Neural progenitor cell (in vitro differentiated cells): Measurements from ENCODE around the gene MSH3. TPM values are rescaled to one million over a fixed set of nuclear protein-coding genes. Genes with fewer than 3 reads are reported as not detected.
A peak's percentile ranks its signal among the peaks of the same experiment; 100 is the strongest.

Experiments used
- DNase-seq: peaks from one replicate; pipeline ENCODE4 v3.0.0-alpha.2; 2016; ENCODE audit warnings: low spot score
- H2AFZ ChIP-seq: fragments of 200-600 bp; sonication (generic); replicated peaks from 2 replicates; pipeline ENCODE4 v1.6.1; 2016; ENCODE audit warnings: antibody characterized with exemption
- H3F3A ChIP-seq: fragments of 200-600 bp; sonication (generic); 2 replicates; pipeline ENCODE4 v1.6.1; 2016; ENCODE audit warnings: antibody characterized with exemption, low read depth
- H3K27ac ChIP-seq: fragments of 200-600 bp; sonication (generic); 2 replicates; pipeline ENCODE4 v1.5.1; 2016; ENCODE audit warnings: mild to moderate bottlenecking
- H3K27me3 ChIP-seq: fragments of 200-600 bp; sonication (generic); 2 replicates; pipeline ENCODE4 v1.6.1; 2016; ENCODE audit warnings: mild to moderate bottlenecking, moderate library complexity
- H3K36me3 ChIP-seq: fragments of 200-600 bp; sonication (generic); 2 replicates; pipeline ENCODE4 v1.5.1; 2016
- H3K4me1 ChIP-seq: fragments of 200-600 bp; sonication (generic); 2 replicates; pipeline ENCODE4 v1.6.1; 2016; ENCODE audit warnings: mixed run types
- H3K4me2 ChIP-seq: fragments of 200-600 bp; sonication (generic); 2 replicates; pipeline ENCODE4 v1.6.1; 2016
- H3K4me3 ChIP-seq: fragments of 200-600 bp; sonication (generic); 2 replicates; pipeline ENCODE4 v1.5.1; 2016
- H3K79me2 ChIP-seq: fragments of 200-600 bp; sonication (generic); 2 replicates; pipeline ENCODE4 v1.6.1; 2016; ENCODE audit warnings: low read depth
- H3K9ac ChIP-seq: fragments of 200-600 bp; sonication (generic); 2 replicates; pipeline ENCODE4 v1.6.1; 2016
- H3K9me3 ChIP-seq: fragments of 200-600 bp; sonication (generic); 2 replicates; pipeline ENCODE4 v1.5.1; 2016; ENCODE audit warnings: low read depth
- H4K20me1 ChIP-seq: fragments of 200-600 bp; sonication (generic); 2 replicates; pipeline ENCODE4 v1.6.1; 2016; ENCODE audit warnings: low read depth
- H3K27ac Mint-ChIP-seq: 3 replicates; pipeline ENCODE4 v1.8.0; 2021; ENCODE audit warnings: mixed read lengths
- H3K27me3 Mint-ChIP-seq: 2 replicates; pipeline ENCODE4 v1.8.0; 2022; ENCODE audit warnings: low read depth, mild to moderate bottlenecking, inconsistent platforms, moderate library complexity, mixed read lengths; ENCODE audit not compliant: insufficient read depth
- H3K36me3 Mint-ChIP-seq: 3 replicates; pipeline ENCODE4 v1.8.0; 2021; ENCODE audit warnings: mixed read lengths
- H3K4me1 Mint-ChIP-seq: 3 replicates; pipeline ENCODE4 v1.8.0; 2021; ENCODE audit warnings: mixed read lengths
- H3K4me3 Mint-ChIP-seq: 3 replicates; pipeline ENCODE4 v1.8.0; 2021; ENCODE audit warnings: mild to moderate bottlenecking, moderate library complexity, mixed read lengths
- H3K9me3 Mint-ChIP-seq: 3 replicates; pipeline ENCODE4 v1.8.0; 2020; ENCODE audit warnings: mixed read lengths
- EZH2 ChIP-seq: fragments of 200-600 bp; sonication (generic); IDR thresholded peaks from 2 replicates; pipeline ENCODE4 v1.6.1; 2017; ENCODE audit warnings: antibody characterized with exemption, mild to moderate bottlenecking, moderate library complexity
- EZH2phosphoT487 ChIP-seq: fragments of 200-600 bp; sonication (generic); IDR thresholded peaks from 2 replicates; pipeline ENCODE4 v1.6.1; 2017; ENCODE audit warnings: antibody characterized with exemption
- total RNA-seq: library from RNA; depleted of rRNA; stranded (reverse); fragments of >200 nt; gene quantifications from 2 replicates; pipeline ENCODE4 v1.2.3, GENCODE V29; 2015; ENCODE audit warnings: low replicate concordance
- TF ChIP-seq, protein P1 (sequence below): fragments of 200-600 bp; sonication (generic); IDR thresholded peaks from 2 replicates; pipeline ENCODE4 v1.5.1; 2017; ENCODE audit warnings: antibody characterized with exemption, mild to moderate bottlenecking

The MSH3 gene
- total RNA-seq, 1 donor from 2014 or later: 26.1 TPM

DNA sequence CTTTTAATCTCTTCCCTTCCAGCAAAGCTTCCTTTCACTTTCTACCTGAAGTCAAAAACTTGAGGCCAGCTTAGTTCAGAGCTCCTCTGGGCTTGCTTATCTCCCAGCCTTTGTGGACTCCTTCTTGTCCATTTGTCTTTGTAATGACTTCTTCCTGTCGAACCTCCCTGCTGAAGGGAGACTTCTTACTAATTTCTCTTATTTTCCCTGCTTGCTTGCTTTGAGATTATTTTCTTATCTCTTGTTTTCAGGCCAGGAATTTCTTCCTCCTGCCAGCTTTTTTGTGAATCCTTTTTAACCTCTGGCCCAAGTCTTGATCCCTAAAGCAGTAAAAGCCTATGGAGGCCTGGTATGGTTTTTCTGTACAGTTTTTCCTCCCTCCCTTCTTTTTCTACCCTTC lies 47.1 kb downstream of the MSH3 start:
- Histone ChIP-seq H3F3A (no peaks in the 10 kb centered on the region), H3K27me3 (no peaks in the 10 kb centered on the region), H3K27ac (no peak overlapping the region), H3K4me2 (no peak overlapping the region), H3K9me3 (no peaks in the 10 kb centered on the region), H3K79me2 (no peaks in the 10 kb centered on the region), H3K36me3 (no peaks in the 10 kb centered on the region), H3K4me3 (no peak overlapping the region), H3K4me1 (peaks cover 3% of the 10 kb centered on the region), H3K9ac (no peak overlapping the region), H2AFZ (no peak overlapping the region), H4K20me1 (no peaks in the 10 kb centered on the region)
- TF ChIP-seq, protein P1, sequence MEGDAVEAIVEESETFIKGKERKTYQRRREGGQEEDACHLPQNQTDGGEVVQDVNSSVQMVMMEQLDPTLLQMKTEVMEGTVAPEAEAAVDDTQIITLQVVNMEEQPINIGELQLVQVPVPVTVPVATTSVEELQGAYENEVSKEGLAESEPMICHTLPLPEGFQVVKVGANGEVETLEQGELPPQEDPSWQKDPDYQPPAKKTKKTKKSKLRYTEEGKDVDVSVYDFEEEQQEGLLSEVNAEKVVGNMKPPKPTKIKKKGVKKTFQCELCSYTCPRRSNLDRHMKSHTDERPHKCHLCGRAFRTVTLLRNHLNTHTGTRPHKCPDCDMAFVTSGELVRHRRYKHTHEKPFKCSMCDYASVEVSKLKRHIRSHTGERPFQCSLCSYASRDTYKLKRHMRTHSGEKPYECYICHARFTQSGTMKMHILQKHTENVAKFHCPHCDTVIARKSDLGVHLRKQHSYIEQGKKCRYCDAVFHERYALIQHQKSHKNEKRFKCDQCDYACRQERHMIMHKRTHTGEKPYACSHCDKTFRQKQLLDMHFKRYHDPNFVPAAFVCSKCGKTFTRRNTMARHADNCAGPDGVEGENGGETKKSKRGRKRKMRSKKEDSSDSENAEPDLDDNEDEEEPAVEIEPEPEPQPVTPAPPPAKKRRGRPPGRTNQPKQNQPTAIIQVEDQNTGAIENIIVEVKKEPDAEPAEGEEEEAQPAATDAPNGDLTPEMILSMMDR: no peak
- TF ChIP-seq EZH2 (no peak), EZH2phosphoT487 (no peak)
- Mint-ChIP-seq H3K4me1 (peaks cover 3% of the 10 kb centered on the region), H3K4me3 (no peak overlapping the region), H3K27ac (no peak overlapping the region), H3K27me3 (no peaks in the 10 kb centered on the region), H3K36me3 (peaks cover 10% of the 10 kb centered on the region), H3K9me3 (no peaks in the 10 kb centered on the region)
- no peak for DNase-seq

DNA sequence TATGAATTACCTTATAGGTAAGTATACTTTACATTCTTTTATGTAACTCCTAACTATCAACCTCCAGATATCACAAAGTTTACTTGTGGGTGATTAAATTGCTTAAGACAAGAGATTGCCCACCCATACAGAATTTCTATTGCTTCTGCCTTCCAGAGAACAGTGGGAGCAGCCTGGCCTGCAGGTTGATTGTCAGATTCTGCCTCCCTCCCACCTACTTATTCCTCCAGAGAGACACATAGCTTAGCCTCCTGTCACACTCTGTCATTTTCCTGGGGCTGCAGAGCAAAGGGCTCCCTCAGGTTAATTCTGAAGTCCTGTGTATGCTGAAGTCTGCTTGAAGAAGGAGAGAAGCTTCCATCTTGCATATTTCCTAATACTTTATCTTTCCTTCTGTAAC lies 48.8 kb downstream of the MSH3 start:
- H3K4me1 Mint-ChIP-seq: peaks cover 3% of the 10 kb centered on the region
- H4K20me1 ChIP-seq: no peaks in the 10 kb centered on the region
- no peak overlapping the region for H3K9ac ChIP-seq
- H3K9me3 ChIP-seq: no peaks in the 10 kb centered on the region
- no peak overlapping the region for H3K27ac Mint-ChIP-seq
- H3K79me2 ChIP-seq: no peaks in the 10 kb centered on the region
- no peak for DNase-seq
- H3K4me3 ChIP-seq: no peak overlapping the region
- no peaks in the 10 kb centered on the region for H3K9me3 Mint-ChIP-seq
- no peaks in the 10 kb centered on the region for H3K36me3 ChIP-seq
- TF ChIP-seq, protein P1: no peak
- no peak for TF ChIP-seq EZH2phosphoT487
- no peak for TF ChIP-seq EZH2
- no peak overlapping the region for H3K27ac ChIP-seq
- H3K4me2 ChIP-seq: no peak overlapping the region
- peaks cover 4% of the 10 kb centered on the region for H3K36me3 Mint-ChIP-seq
- no peaks in the 10 kb centered on the region for H3F3A ChIP-seq
- no peak overlapping the region for H3K4me3 Mint-ChIP-seq
- H3K27me3 ChIP-seq: no peaks in the 10 kb centered on the region
- H2AFZ ChIP-seq: no peak overlapping the region
- no peaks in the 10 kb centered on the region for H3K27me3 Mint-ChIP-seq
- H3K4me1 ChIP-seq: peaks cover 3% of the 10 kb centered on the region

DNA sequence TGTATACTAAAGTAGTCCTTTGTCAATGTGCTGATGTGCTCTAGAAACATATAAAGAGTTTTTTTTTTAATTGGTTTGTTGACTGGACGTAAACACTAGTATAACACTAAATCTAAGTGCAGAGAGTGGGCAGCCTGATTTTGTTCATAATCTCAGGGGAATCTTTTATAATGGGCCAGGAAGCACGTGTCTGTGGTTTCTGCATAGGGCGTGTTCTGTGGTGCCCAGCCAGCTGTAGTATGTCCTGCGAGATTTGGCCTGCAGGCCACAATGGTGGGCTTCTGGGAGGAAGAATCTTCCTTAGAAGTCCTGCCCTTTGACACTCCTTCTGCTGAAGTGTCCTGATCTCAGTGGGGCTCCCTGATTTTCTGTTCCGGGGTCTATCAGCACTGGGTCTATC lies 49.3 kb downstream of the MSH3 start:
- Histone ChIP-seq H3K9me3 (no peaks in the 10 kb centered on the region), H3K36me3 (no peaks in the 10 kb centered on the region), H2AFZ (no peak overlapping the region), H3K4me3 (no peak overlapping the region), H4K20me1 (no peaks in the 10 kb centered on the region), H3K9ac (no peak overlapping the region), H3K79me2 (no peaks in the 10 kb centered on the region), H3K4me1 (peaks cover 3% of the 10 kb centered on the region), H3K27me3 (no peaks in the 10 kb centered on the region), H3K27ac (no peak overlapping the region), H3K4me2 (no peak overlapping the region), H3F3A (no peaks in the 10 kb centered on the region)
- Mint-ChIP-seq H3K9me3 (no peaks in the 10 kb centered on the region), H3K27me3 (no peaks in the 10 kb centered on the region), H3K4me3 (no peak overlapping the region), H3K27ac (no peak overlapping the region), H3K4me1 (peaks cover 3% of the 10 kb centered on the region), H3K36me3 (peaks cover 3% of the 10 kb centered on the region)
- DNase-seq: no peak
- TF ChIP-seq EZH2phosphoT487: no peak
- TF ChIP-seq EZH2: no peak
- TF ChIP-seq, protein P1: no peak

DNA sequence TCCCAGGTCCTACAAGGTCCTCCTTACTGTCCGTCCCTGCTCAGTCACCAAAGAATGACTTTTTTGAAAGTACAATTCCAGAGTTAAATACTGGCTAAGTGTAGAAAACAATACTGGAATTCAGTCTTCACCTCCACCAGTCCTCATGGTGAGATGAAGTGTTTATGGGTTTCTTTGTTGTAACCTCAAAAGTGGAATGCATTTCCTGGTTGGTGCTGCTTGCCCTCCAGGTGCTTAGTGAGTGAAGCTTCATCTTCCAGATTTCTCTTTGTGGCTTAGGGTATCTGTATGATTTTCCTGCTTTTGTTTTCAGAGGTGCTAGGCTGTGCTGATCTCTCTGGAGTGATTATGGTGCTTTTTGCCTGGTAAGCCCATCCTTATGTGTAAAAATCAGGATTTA lies 49.8 kb downstream of the MSH3 start:
- Mint-ChIP-seq H3K36me3 (peaks cover 3% of the 10 kb centered on the region), H3K4me1 (peaks cover 3% of the 10 kb centered on the region), H3K27ac (peak overlapping the region; percentile 17), H3K27me3 (no peaks in the 10 kb centered on the region), H3K9me3 (no peaks in the 10 kb centered on the region), H3K4me3 (no peak overlapping the region)
- Histone ChIP-seq H3K4me1 (peaks cover 3% of the 10 kb centered on the region), H3K36me3 (no peaks in the 10 kb centered on the region), H3F3A (no peaks in the 10 kb centered on the region), H3K4me3 (no peak overlapping the region), H3K27me3 (no peaks in the 10 kb centered on the region), H3K79me2 (no peaks in the 10 kb centered on the region), H3K27ac (no peak overlapping the region), H3K9ac (no peak overlapping the region), H3K4me2 (no peak overlapping the region), H4K20me1 (no peaks in the 10 kb centered on the region), H3K9me3 (no peaks in the 10 kb centered on the region), H2AFZ (no peak overlapping the region)
- TF ChIP-seq EZH2phosphoT487 (no peak), EZH2 (no peak)
- TF ChIP-seq, protein P1: no peak
- no peak for DNase-seq
